ENCODE data around the gene UBAC2. TPM values are rescaled to one million over a fixed set of nuclear protein-coding genes. Genes with fewer than 3 reads are reported as not detected.

Gene UBAC2
- total and polyA plus RNA-seq, 2 of the 4 experiments (the other 2 are of a cell fraction) = 20.8 to 36.3 TPM

DNA sequence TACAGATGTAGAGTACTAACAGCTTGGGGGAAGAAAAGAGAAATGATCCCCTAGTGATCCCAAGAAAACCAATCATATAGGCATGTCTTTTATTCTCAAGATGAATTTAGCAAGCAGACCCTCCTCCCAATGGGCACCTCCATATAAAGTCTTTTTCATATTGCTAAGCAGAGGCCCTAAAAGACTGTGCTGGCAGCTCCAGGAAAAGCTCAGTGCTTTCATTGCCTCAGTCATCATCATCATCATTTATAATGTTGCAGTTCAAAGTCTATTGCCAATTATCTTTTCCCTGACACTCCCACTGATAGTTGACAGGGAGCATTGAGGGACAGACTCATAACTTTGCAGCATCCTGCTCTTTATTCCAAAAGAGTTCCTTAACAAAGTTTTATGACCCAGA, 93.5 kb downstream of the UBAC2 start:
- Histone ChIP-seq H4K91ac (ENCODE audit: insufficient read depth, low read depth, low read length) (no peak overlapping the region), H2BK5ac (ENCODE audit: low read depth, low read length, poor library complexity, severe bottlenecking) (no peak overlapping the region), H3K79me1 (ENCODE audit: low read depth in 1 of 2, low read length in 2 of 2) (peaks cover 6 to 10% of the 10 kb centered on the region in 2 experiments; a peak in 3 of 4 replicates), H4K20me1 (ENCODE audit: insufficient read depth, low read length) (peaks cover 3% of the 10 kb centered on the region; the same call in 1 of the 2 replicates), H2BK15ac (ENCODE audit: low read depth, low read length) (no peak overlapping the region), H3K23ac (ENCODE audit: low read depth, low read length) (no peak overlapping the region), H3K18ac (ENCODE audit: low read depth, low read length) (no peak overlapping the region), H4K8ac (ENCODE audit: low read depth in 2 of 2, low read length in 2 of 2) (no peak overlapping the region), H3K27ac (ENCODE audit: insufficient read depth, low read length) (no peak overlapping the region), H2BK120ac (ENCODE audit: low read depth, low read length) (no peak overlapping the region), H2AFZ (replicated peaks; ENCODE audit: low read length, poor library complexity) (no peak overlapping the region), H4K5ac (ENCODE audit: low read depth, low read length) (no peak overlapping the region), H2AK9ac (replicated peaks; ENCODE audit: low read depth, low read length, poor library complexity) (no peak overlapping the region), H3K14ac (replicated peaks; ENCODE audit: low read depth, low read length) (no peak overlapping the region), H3K4me2 (ENCODE audit: low read depth, low read length) (no peak overlapping the region), H3K4ac (ENCODE audit: low read depth, low read length) (no peak overlapping the region), H3K9me1 (ENCODE audit: insufficient read depth, low read length) (peaks cover 4% of the 10 kb centered on the region; the same call in 1 of the 2 replicates), H3K9me3 (ENCODE audit: control insufficient read depth, insufficient read depth, low read length) (no peaks in the 10 kb centered on the region), H2AK5ac (ENCODE audit: low read depth, low read length) (no peak overlapping the region), H3K36me3 (ENCODE audit: control insufficient read depth, insufficient read depth, low read length) (no peaks in the 10 kb centered on the region; the same call in 1 of the 2 replicates), H3K9ac (ENCODE audit: low read depth, low read length) (no peak overlapping the region), H3K4me1 (ENCODE audit: control insufficient read depth, insufficient read depth, low read length) (no peaks in the 10 kb centered on the region), H3K27me3 (ENCODE audit: control insufficient read depth, insufficient read depth, low read length) (no peaks in the 10 kb centered on the region), H3K4me3 (ENCODE audit: insufficient read depth, low read depth, low read length) (no peak overlapping the region), H2BK20ac (ENCODE audit: low read depth, low read length) (no peak overlapping the region), H3K56ac (ENCODE audit: extremely low read depth, insufficient read depth, low read length) (no peak overlapping the region)
- ChIA-PET CTCF (no interaction called here), POLR2A (ENCODE audit: unreplicated experiment) (no interaction called here)
- BruUV-seq (replicated peaks) = no TSS peak
- ATAC-seq (ENCODE audit: low read depth) (no peak), DNase-seq (no peak)
- intact Hi-C loops (cut with micrococcal nuclease) = no loop called here
- no peak for TF ChIP-seq RFX5 (IDR thresholded peaks at IDR 0.05; ENCODE audit: low read depth, low read length)
- no peak for TF ChIP-seq CEBPB (IDR thresholded peaks at IDR 0.05; ENCODE audit: low read depth, low read length)
- TF ChIP-seq RCOR1 (IDR thresholded peaks at IDR 0.05; ENCODE audit: insufficient replicate concordance, low read length) = no peak
- TF ChIP-seq BHLHE40 (IDR thresholded peaks at IDR 0.05; ENCODE audit: low read depth, low read length) = no peak
- TF ChIP-seq USF2 (IDR thresholded peaks at IDR 0.05; ENCODE audit: low read depth, low read length) = no peak
- TF ChIP-seq MAZ (IDR thresholded peaks at IDR 0.05; ENCODE audit: borderline replicate concordance, low read depth, low read length) = no peak
- no peak for TF ChIP-seq ELK1 (IDR thresholded peaks at IDR 0.05; ENCODE audit: borderline replicate concordance, low read depth, low read length)
- no peak for TF ChIP-seq MXI1 (IDR thresholded peaks at IDR 0.05; ENCODE audit: borderline replicate concordance, low read depth, low read length)
- no peak for TF ChIP-seq MAFK (IDR thresholded peaks at IDR 0.05; ENCODE audit: low read depth, low read length)
- TF ChIP-seq, protein P1, sequence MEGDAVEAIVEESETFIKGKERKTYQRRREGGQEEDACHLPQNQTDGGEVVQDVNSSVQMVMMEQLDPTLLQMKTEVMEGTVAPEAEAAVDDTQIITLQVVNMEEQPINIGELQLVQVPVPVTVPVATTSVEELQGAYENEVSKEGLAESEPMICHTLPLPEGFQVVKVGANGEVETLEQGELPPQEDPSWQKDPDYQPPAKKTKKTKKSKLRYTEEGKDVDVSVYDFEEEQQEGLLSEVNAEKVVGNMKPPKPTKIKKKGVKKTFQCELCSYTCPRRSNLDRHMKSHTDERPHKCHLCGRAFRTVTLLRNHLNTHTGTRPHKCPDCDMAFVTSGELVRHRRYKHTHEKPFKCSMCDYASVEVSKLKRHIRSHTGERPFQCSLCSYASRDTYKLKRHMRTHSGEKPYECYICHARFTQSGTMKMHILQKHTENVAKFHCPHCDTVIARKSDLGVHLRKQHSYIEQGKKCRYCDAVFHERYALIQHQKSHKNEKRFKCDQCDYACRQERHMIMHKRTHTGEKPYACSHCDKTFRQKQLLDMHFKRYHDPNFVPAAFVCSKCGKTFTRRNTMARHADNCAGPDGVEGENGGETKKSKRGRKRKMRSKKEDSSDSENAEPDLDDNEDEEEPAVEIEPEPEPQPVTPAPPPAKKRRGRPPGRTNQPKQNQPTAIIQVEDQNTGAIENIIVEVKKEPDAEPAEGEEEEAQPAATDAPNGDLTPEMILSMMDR (conservative IDR thresholded peaks at IDR 0.05; ENCODE audit: low read depth, low read length) = no peak
- TF ChIP-seq POLR2A (IDR thresholded peaks at IDR 0.05; ENCODE audit: low read depth, low read length) = no peak
- TF ChIP-seq RAD21 (IDR thresholded peaks at IDR 0.05; ENCODE audit: low read length) = no peak
- TF ChIP-seq NFE2L2 (IDR thresholded peaks at IDR 0.05; ENCODE audit: low read depth, low read length) = no peak
- TF ChIP-seq CHD1 (IDR thresholded peaks at IDR 0.05; ENCODE audit: low read depth, low read length) = no peak
- no peak for TF ChIP-seq SMC3 (IDR thresholded peaks at IDR 0.05; ENCODE audit: low read depth, low read length)
- no peak for TF ChIP-seq FOS (IDR thresholded peaks at IDR 0.05; ENCODE audit: low read depth, low read length)
- in situ Hi-C loops (cut with MboI; ENCODE audit: low sequenced_read_pairs) = no loop called here
- dilution Hi-C loops (cut with HindIII; ENCODE audit: low sequenced_read_pairs, unreplicated experiment) = no loop called here

All from IMR-90 (cell line).